Thoracic aorta (tissue), 2 donors: ENCODE results near the gene SORBS1. TPM values are rescaled to one million over a fixed set of nuclear protein-coding genes. Genes with fewer than 3 reads are reported as not detected.

Experiments used
- ATAC-seq: fragments of 150-250 bp; one replicate; pipeline ENCODE4 v1.8.0; 2017; ENCODE audit warnings: low read depth; ENCODE audit not compliant: insufficient number of reproducible peaks, low FRiP score
- DNase-seq: peaks from one replicate; pipeline ENCODE4 v3.0.0-alpha.2; 2020; ENCODE audit warnings: low spot score
- H3K27ac ChIP-seq, 2 donors: fragments of 200-600 bp; sonication (generic); 1 replicate in 1 of 2; 2 replicates in 1 of 2; pipeline ENCODE4 v1.5.1; 2016; ENCODE audit warnings: mild to moderate bottlenecking in 2 of 2, moderate library complexity in 2 of 2
- H3K27me3 ChIP-seq: fragments of 200-600 bp; sonication (generic); replicated peaks from 2 replicates; pipeline ENCODE4 v1.6.0; 2016; ENCODE audit warnings: mild to moderate bottlenecking; ENCODE audit not compliant: insufficient read depth
- H3K36me3 ChIP-seq: fragments of 200-600 bp; sonication (generic); one replicate; pipeline ENCODE4 v1.5.1; 2016
- H3K4me1 ChIP-seq, 2 donors: fragments of 200-600 bp; sonication (generic); 1 replicate in 1 of 2; 2 replicates in 1 of 2; pipeline versions ENCODE4 v1.5.1 to v1.6.0; 2016; ENCODE audit warnings: low read depth in 2 of 2, mild to moderate bottlenecking in 1 of 2; ENCODE audit not compliant: control insufficient read depth in 1 of 2
- H3K4me3 ChIP-seq: fragments of 200-600 bp; sonication (generic); 2 replicates; pipeline ENCODE4 v1.5.1; 2016; ENCODE audit warnings: mild to moderate bottlenecking
- H3K9me3 ChIP-seq: fragments of 200-600 bp; sonication (generic); 2 replicates; pipeline ENCODE4 v1.5.1; 2016
- CTCF ChIP-seq: fragments of 200-600 bp; sonication (generic); IDR thresholded peaks from one replicate; pipeline ENCODE4 v1.5.1; 2019; ENCODE audit warnings: antibody characterized with exemption
- total RNA-seq, 2 donors: library from RNA; depleted of rRNA; stranded (reverse); fragments of >200 nt; gene quantifications; one replicate each; pipeline versions ENCODE4 v1.1.0 to v1.2.3, GENCODE V29; 2016

The SORBS1 gene
- total RNA-seq, 2 donors from 2014 or later, result 1,110 to 1,659 TPM

DNA sequence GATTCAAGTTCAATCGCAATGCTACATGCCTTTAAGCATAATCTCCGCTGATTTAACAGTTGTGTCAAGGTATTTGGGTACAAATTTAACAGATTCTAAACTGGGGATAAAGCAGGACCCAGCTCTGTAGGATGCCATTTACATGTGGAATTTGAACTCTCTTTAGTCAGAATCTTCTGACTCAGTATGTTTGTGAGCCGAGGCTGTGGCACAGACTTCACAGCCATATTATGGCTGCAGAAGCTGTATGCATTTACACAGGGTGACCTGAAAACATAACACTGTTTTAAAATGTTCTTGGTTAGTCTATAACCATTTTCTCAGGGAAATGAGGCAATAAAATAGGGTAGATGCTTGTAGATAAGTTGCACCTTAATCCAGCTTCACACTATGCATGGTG lies 279.1 kb downstream of the SORBS1 start:
- H3K9me3 ChIP-seq, result no peaks in the 10 kb centered on the region
- DNase-seq (no peak), ATAC-seq (no peak)
- no peaks in the 10 kb centered on the region for H3K36me3 ChIP-seq
- H3K4me1 ChIP-seq, result peaks cover 28 to 82% of the 10 kb centered on the region in 2 donors
- TF ChIP-seq CTCF, result no peak
- no peak overlapping the region for H3K4me3 ChIP-seq
- H3K27me3 ChIP-seq, result no peaks in the 10 kb centered on the region
- H3K27ac ChIP-seq, result peak overlapping the region in 1 of 2 donors; percentile 84

GRCh38 chr10:95281206-95281605 lies 280.0 kb downstream of the SORBS1 start:
- no peaks in the 10 kb centered on the region for H3K9me3 ChIP-seq
- peak overlapping the region; percentile 34 to 84 for H3K27ac ChIP-seq
- H3K27me3 ChIP-seq, result no peaks in the 10 kb centered on the region
- DNase-seq (no peak), ATAC-seq (no peak)
- peaks cover 30 to 82% of the 10 kb centered on the region in 2 donors for H3K4me1 ChIP-seq
- H3K4me3 ChIP-seq, result no peak overlapping the region
- TF ChIP-seq CTCF, result no peak
- H3K36me3 ChIP-seq, result no peaks in the 10 kb centered on the region

GRCh38 chr10:95280637-95281036 lies 280.5 kb downstream of the SORBS1 start:
- peaks cover 36 to 82% of the 10 kb centered on the region in 2 donors for H3K4me1 ChIP-seq
- DNase-seq, result no peak

DNA sequence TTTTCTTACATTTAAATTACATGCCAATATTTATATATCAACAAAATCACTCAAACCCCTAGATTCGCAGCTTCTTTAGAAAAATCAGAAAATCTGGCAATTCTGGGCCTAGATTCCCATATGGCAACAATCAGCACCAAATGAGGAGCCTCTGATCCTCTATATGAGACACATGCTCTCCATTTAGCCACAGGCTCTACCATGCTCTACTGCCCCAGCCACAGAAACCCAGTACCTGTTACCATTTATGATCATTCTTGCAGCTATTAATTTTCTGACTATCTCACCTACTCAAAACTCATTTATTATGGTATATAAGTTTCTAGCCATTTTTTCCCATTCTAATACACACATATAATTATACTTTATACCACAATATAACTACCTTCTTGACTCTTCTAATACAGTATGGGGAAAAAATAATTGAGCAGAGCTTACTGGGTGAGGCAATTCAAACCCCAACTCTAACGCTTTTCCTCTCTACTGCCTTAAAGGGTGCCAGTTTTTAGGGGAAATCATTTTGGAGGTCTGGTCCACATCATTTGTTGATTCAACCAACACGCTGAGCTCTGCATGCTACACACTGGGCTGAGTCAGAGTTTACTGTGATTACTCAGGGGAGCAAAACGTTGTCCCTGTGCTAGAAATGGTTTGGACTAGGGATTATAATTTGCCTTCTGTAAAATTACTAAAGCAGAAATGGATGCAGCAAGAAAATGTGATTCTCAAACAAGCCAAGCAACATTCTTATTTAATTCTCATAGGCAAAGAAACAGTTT lies 281.9 kb downstream of the SORBS1 start:
- Histone ChIP-seq H3K27me3 (no peaks in the 10 kb centered on the region), H3K36me3 (no peaks in the 10 kb centered on the region), H3K4me3 (no peak overlapping the region), H3K27ac (peak overlapping the region; percentile 62 to 84), H3K4me1 (peaks cover 49 to 82% of the 10 kb centered on the region in 2 donors), H3K9me3 (no peaks in the 10 kb centered on the region)
- TF ChIP-seq CTCF, result no peak
- peak; percentile 73 for ATAC-seq
- no peak for DNase-seq

More at GRCh38 chr10:95280637-95281036, 280.5 kb downstream of the SORBS1 start:
- no peaks in the 10 kb centered on the region for H3K36me3 ChIP-seq
- no peak overlapping the region for H3K4me3 ChIP-seq
- no peaks in the 10 kb centered on the region for H3K9me3 ChIP-seq
- peak overlapping the region; percentile 34 to 84 for H3K27ac ChIP-seq
- ATAC-seq, result no peak
- H3K27me3 ChIP-seq, result no peaks in the 10 kb centered on the region
- no peak for TF ChIP-seq CTCF

DNA sequence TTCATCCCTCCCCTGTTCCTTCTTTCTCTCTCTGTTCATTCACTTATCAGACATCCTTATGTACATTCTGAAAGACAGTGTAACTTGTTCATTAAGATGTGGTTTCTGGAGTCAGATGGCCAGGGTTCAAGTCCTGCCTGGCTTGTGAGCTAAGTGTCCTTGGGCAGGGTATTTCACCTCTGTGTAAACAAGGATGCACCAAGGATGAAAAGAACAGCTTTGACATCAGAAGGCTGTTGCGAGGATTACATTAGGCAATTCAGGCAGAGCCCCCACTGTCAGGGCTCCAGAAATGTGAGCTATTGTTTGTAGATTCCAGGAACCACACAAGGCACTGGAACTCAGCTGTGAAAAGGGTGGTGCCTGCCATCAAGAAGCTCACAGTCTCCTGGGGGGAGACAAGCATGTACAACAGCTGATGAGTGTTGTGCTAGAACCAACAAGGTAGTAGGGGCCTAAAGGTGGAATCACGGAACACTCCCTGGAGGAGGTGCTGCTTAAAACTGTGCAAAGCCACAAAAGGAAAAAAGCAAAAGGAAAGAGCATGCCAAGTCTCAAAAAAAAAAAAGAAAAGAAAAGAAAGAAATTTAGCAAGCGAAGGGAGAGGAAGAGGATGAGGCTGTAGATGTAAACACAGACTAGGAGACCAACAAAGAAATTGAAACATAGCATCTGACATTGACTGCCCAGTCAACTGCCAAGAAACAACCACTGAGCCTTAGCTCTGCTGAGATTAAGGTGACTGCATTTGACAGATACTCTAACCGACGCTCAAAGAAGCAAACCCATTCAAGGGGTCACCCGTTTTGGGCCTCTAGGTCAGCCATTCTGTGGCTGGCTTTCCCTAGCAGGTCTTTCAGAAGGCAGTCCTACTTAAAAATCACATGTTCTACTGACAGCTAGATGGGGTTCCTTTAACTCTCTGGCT lies 282.8 kb downstream of the SORBS1 start:
- H3K36me3 ChIP-seq, result no peaks in the 10 kb centered on the region
- no peaks in the 10 kb centered on the region for H3K27me3 ChIP-seq
- H3K4me3 ChIP-seq, result no peak overlapping the region
- H3K27ac ChIP-seq, result peak overlapping the region; percentile 62 to 84
- no peaks in the 10 kb centered on the region for H3K9me3 ChIP-seq
- no peak for TF ChIP-seq CTCF
- H3K4me1 ChIP-seq, result peaks cover 55 to 89% of the 10 kb centered on the region in 2 donors
- ATAC-seq (no peak), DNase-seq (no peak)
